Endothelial cell of umbilical vein (primary cell): ENCODE measurements around the gene SH3RF3. TPM values are rescaled to one million over a fixed set of nuclear protein-coding genes. Genes with fewer than 3 reads are reported as not detected.

Experiments used
- BruUV-seq: library from RNA; stranded (reverse); fragments of 400-500 nt; replicated peaks from 2 replicates; lab custom pipeline; 2021; lab: Mats Ljungman, UMichigan
- CTCF ChIA-PET: fragments of 300-600, 350-600 bp; sonication (Branson Sonifier 250); formaldehyde crosslinking; loops from one replicate; lab custom pipeline; 2021; ENCODE audit warnings: antibody characterized with exemption, inconsistent platforms; lab: Charles Lee
- POLR2A ChIA-PET: fragments of 300-600, 350-600 bp; sonication (Branson Sonifier 250); formaldehyde crosslinking; loops from one replicate; lab custom pipeline; 2021; ENCODE audit warnings: antibody characterized with exemption, inconsistent platforms; lab: Charles Lee
- DNase-seq: peaks from one replicate; pipeline ENCODE4 v3.0.0-alpha.2; 2011; ENCODE audit warnings: low read depth, low spot score
- FAIRE-seq: peaks from 2 replicates; lab custom pipeline; 2011; peaks lifted over from hg19 to GRCh38; lab: Jason Lieb, UNC
- H2AFZ ChIP-seq: 2 replicates; pipeline ENCODE4 v1.6.0; 2012; ENCODE audit warnings: low read depth, low read length, control low read depth, inconsistent platforms
- H3K27ac ChIP-seq: 2 replicates; pipeline ENCODE4 v1.5.1; 2011; ENCODE audit warnings: low read depth, mild to moderate bottlenecking, control low read depth, low read length, moderate library complexity; ENCODE audit not compliant: insufficient read depth
- H3K27me3 ChIP-seq, 2 experiments: 2 replicates each; pipeline versions ENCODE4 v1.6.0 to v1.6.1; 2011; ENCODE audit warnings: low read length in 2 of 2, mixed read lengths in 1 of 2; ENCODE audit not compliant: control insufficient read depth in 2 of 2, insufficient read depth in 2 of 2
- H3K36me3 ChIP-seq, 2 experiments: 2 replicates in 1 of 2; 3 replicates in 1 of 2; pipeline ENCODE4 v1.5.1; 2011; ENCODE audit warnings: low read length in 2 of 2, mild to moderate bottlenecking in 1 of 2, moderate library complexity in 1 of 2; ENCODE audit not compliant: control insufficient read depth in 2 of 2, insufficient read depth in 2 of 2; ENCODE audit errors: extremely low read depth in 1 of 2
- H3K4me1 ChIP-seq: 3 replicates; pipeline ENCODE4 v1.5.1; 2011; ENCODE audit warnings: mild to moderate bottlenecking, low read length; ENCODE audit not compliant: control insufficient read depth, insufficient read depth; ENCODE audit errors: extremely low read depth
- H3K4me2 ChIP-seq: 2 replicates; pipeline ENCODE4 v1.6.1; 2011; ENCODE audit warnings: low read length, control low read depth, mixed read lengths; ENCODE audit not compliant: insufficient read depth
- H3K4me3 ChIP-seq, 3 experiments: fragments of 200-600 bp in 1 of 3; sonication (generic), shearing (Covaris generic) in 1 of 3; replicated peaks in 1 of 3; 2 replicates each; pipeline ENCODE4 v1.5.1; 2011 to 2016; ENCODE audit warnings: control low read depth in 3 of 3, low read length in 3 of 3, mild to moderate bottlenecking in 2 of 3, inconsistent platforms in 1 of 3, low read depth in 1 of 3, moderate library complexity in 1 of 3; ENCODE audit not compliant: insufficient read depth in 1 of 3
- H3K79me2 ChIP-seq: 2 replicates; pipeline ENCODE4 v1.6.0; 2012; ENCODE audit warnings: low read length, inconsistent platforms; ENCODE audit not compliant: control insufficient read depth, insufficient read depth
- H3K9ac ChIP-seq: replicated peaks from 2 replicates; pipeline ENCODE3; 2011; ENCODE audit warnings: low read length, control low read depth; ENCODE audit not compliant: insufficient read depth; ENCODE audit errors: extremely low read depth
- H3K9me1 ChIP-seq: replicated peaks from 3 replicates; pipeline ENCODE4 v1.6.0; 2011; ENCODE audit warnings: mild to moderate bottlenecking, low read length; ENCODE audit not compliant: control insufficient read depth, insufficient read depth; ENCODE audit errors: extremely low read depth
- H3K9me3 ChIP-seq: replicated peaks from 2 replicates; pipeline ENCODE4 v1.5.1; 2012; ENCODE audit warnings: low read length, inconsistent platforms; ENCODE audit not compliant: control insufficient read depth, insufficient read depth
- H4K20me1 ChIP-seq: replicated peaks from 2 replicates; pipeline ENCODE3; 2011; ENCODE audit warnings: mild to moderate bottlenecking, low read length; ENCODE audit not compliant: control insufficient read depth, insufficient read depth; ENCODE audit errors: extremely low read depth
- CTCF ChIP-seq, 2 donors: IDR thresholded peaks; 1 replicate in 1 of 2; 2 replicates in 1 of 2; pipeline ENCODE4 v1.5.1; 2011; ENCODE audit warnings: low read length in 2 of 2, mild to moderate bottlenecking in 2 of 2, moderate library complexity in 2 of 2, control low read depth in 1 of 2, inconsistent platforms in 1 of 2, low read depth in 1 of 2; ENCODE audit not compliant: insufficient read depth in 1 of 2; ENCODE audit errors: extremely low read depth in 1 of 2
- EZH2 ChIP-seq: IDR thresholded peaks from 2 replicates; pipeline ENCODE4 v1.6.1; 2012; ENCODE audit warnings: borderline replicate concordance, low read depth, mild to moderate bottlenecking, moderate library complexity, low read length, inconsistent platforms; ENCODE audit not compliant: severe bottlenecking
- FOS ChIP-seq: IDR thresholded peaks from 2 replicates; pipeline ENCODE4 v1.6.1; 2011; ENCODE audit warnings: mild to moderate bottlenecking, low read length, moderate library complexity, borderline replicate concordance; ENCODE audit not compliant: insufficient read depth
- GATA2 ChIP-seq: IDR thresholded peaks from 2 replicates; pipeline ENCODE4 v1.7.0; 2011; ENCODE audit warnings: low read depth, mild to moderate bottlenecking, moderate library complexity, mixed read lengths, low read length; ENCODE audit not compliant: insufficient read length, insufficient read depth
- JUN ChIP-seq: IDR thresholded peaks from 2 replicates; pipeline ENCODE4 v1.6.1; 2011; ENCODE audit warnings: borderline replicate concordance, low read depth; ENCODE audit not compliant: insufficient read length, insufficient read depth
- MAX ChIP-seq: IDR thresholded peaks from 2 replicates; pipeline ENCODE4 v1.6.1; 2011; ENCODE audit not compliant: insufficient read depth, insufficient read length
- MYC ChIP-seq: IDR thresholded peaks from one replicate; pipeline ENCODE4 v1.6.1; 2011; ENCODE audit warnings: mild to moderate bottlenecking, low read depth, low read length
- POLR2A ChIP-seq: IDR thresholded peaks from 2 replicates; pipeline ENCODE4 v1.6.1; 2012; ENCODE audit warnings: low read depth, mild to moderate bottlenecking, control low read depth, low read length
- POLR2AphosphoS5 ChIP-seq: IDR thresholded peaks from 2 replicates; pipeline ENCODE4 v1.6.1; 2012; ENCODE audit warnings: low read depth, mild to moderate bottlenecking, control low read depth, low read length, moderate library complexity; ENCODE audit not compliant: insufficient read depth
- dilution Hi-C: fragments of 300-500 bp; cut with MboI; formaldehyde crosslinking; loops from one replicate; pipeline ENCODE4 v1.15.0; 2019; ENCODE audit warnings: low sequenced_read_pairs; ENCODE audit not compliant: extremely low pct_ligation_motif_present
- intact Hi-C: fragments of 100-400 bp; cut with micrococcal nuclease; formaldehyde crosslinking; loops from one replicate; pipeline ENCODE4 v1.10.0; 2022
- polyA plus RNA-seq, 4 experiments: library from polyadenylated mRNA; depleted of rRNA in 3 of 4; stranded (reverse) in 3 of 4; unstranded in 1 of 4; fragments of >200 nt; gene quantifications; 2 replicates each; pipeline versions ENCODE4 v1.2.1 to v1.2.3, GENCODE V29; 2011 to 2012; ENCODE audit warnings: missing spikeins in 1 of 4
- total RNA-seq: library from RNA; stranded (reverse); gene quantifications from 2 replicates; pipeline ENCODE4 v1.2.3, GENCODE V29; 2021

Gene SH3RF3
- total and polyA plus RNA-seq, 2 donors (not counting 3 experiments of a cell fraction or from before 2014, with no cell fraction given) = 3.8 to 14.7 TPM

GRCh38 chr2:109261906-109262631 is 133.1 kb downstream of the SH3RF3 start:
- no peaks in the 10 kb centered on the region for H3K27me3 ChIP-seq
- TF ChIP-seq CTCF (IDR thresholded peaks at IDR 0.05; ENCODE audit: extremely low read depth in 1 of 2, insufficient read depth in 1 of 2, low read depth in 1 of 2, low read length in 2 of 2) (no peak), POLR2AphosphoS5 (no peak), JUN (no peak), FOS (no peak), EZH2 (no peak), POLR2A (no peak), GATA2 (no peak), MYC (no peak), MAX (no peak)
- no peak overlapping the region for H3K9ac ChIP-seq
- no peak overlapping the region for H3K4me2 ChIP-seq
- H4K20me1 ChIP-seq = no peaks in the 10 kb centered on the region
- H3K9me1 ChIP-seq = no peaks in the 10 kb centered on the region
- intact Hi-C loops = loop anchor here (1.0 to 5.0 kb wide), 2 partner anchors 24 to 50 kb away; no protein-coding TSS in a partner anchor
- no peaks in the 10 kb centered on the region for H3K79me2 ChIP-seq
- peak; percentile 74 for FAIRE-seq
- ChIA-PET POLR2A (no interaction called here), CTCF (interaction anchor here (0.7 to 3.5 kb wide), 6 partner anchors 22 to 248 kb away, joined by 3 to 15 read pairs (median 4); no protein-coding TSS in a partner anchor)
- peaks cover 34% of the 10 kb centered on the region for H3K4me1 ChIP-seq
- dilution Hi-C loops = no loop called here
- peak; percentile 83 for DNase-seq
- no peak overlapping the region for H3K4me3 ChIP-seq
- H3K27ac ChIP-seq = peak overlapping the region; percentile 45
- H2AFZ ChIP-seq = no peak overlapping the region
- no peaks in the 10 kb centered on the region for H3K9me3 ChIP-seq
- H3K36me3 ChIP-seq = no peaks in the 10 kb centered on the region
- no TSS peak for BruUV-seq
